ENCODE results near the gene PRUNE2. TPM values are rescaled to one million over a fixed set of nuclear protein-coding genes. Genes with fewer than 3 reads are reported as not detected.

Gene PRUNE2
- total and polyA plus RNA-seq, 12 donors = 0.87 to 5.7 (median 1.6) TPM

GRCh38 chr9:76562511-76562911, 343.4 kb downstream of the PRUNE2 start:
- peaks cover 0 to 59% (median 0%) of the 10 kb centered on the region in 9 donors for H3K4me1 ChIP-seq
- no peak overlapping the region for H3K4me3 ChIP-seq
- DNase-seq = no peak
- intact Hi-C loops (cut with DNase I) = loop anchor here in 1 of 10 donors (10.0 kb wide), 1 partner anchor 82 kb away; no protein-coding TSS in a partner anchor
- H3K36me3 ChIP-seq = no peaks in the 10 kb centered on the region
- ATAC-seq = peak in 4 of 8 donors; percentile 34 to 69 (median 41)
- H3K9me3 ChIP-seq = peaks cover 0 to 6% (median 0%) of the 10 kb centered on the region in 11 donors
- H3K27me3 ChIP-seq = no peaks in the 10 kb centered on the region
- TF ChIP-seq, protein P1, sequence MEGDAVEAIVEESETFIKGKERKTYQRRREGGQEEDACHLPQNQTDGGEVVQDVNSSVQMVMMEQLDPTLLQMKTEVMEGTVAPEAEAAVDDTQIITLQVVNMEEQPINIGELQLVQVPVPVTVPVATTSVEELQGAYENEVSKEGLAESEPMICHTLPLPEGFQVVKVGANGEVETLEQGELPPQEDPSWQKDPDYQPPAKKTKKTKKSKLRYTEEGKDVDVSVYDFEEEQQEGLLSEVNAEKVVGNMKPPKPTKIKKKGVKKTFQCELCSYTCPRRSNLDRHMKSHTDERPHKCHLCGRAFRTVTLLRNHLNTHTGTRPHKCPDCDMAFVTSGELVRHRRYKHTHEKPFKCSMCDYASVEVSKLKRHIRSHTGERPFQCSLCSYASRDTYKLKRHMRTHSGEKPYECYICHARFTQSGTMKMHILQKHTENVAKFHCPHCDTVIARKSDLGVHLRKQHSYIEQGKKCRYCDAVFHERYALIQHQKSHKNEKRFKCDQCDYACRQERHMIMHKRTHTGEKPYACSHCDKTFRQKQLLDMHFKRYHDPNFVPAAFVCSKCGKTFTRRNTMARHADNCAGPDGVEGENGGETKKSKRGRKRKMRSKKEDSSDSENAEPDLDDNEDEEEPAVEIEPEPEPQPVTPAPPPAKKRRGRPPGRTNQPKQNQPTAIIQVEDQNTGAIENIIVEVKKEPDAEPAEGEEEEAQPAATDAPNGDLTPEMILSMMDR (IDR thresholded peaks at IDR 0.05) = no peak
- H3K27ac ChIP-seq = peak overlapping the region in 3 of 10 donors; percentile 3 to 72 (median 15)

DNA sequence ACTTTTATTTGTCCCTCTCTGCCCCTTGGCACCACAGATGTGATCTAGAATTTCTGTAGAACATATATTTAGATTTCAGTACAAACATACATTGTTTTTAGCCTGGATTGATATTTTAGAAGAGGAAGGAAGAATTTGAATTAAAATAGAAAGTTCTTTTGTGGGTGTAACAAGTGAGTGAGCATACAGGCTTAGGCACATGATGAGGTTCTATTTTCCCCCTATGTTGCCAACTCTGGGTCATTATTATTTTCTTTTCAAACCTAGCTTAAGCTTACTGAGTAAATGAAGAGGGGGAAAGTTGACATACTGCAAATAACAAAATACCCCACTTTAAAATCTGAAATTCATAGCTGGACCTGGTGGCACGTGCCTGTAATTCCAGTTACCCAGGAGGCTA, 344.0 kb downstream of the PRUNE2 start:
- intact Hi-C loops (cut with DNase I) = loop anchor here in 1 of 10 donors (10.0 kb wide), 1 partner anchor 83 kb away; no protein-coding TSS in a partner anchor
- no peaks in the 10 kb centered on the region for H3K36me3 ChIP-seq
- peaks cover 0 to 6% (median 0%) of the 10 kb centered on the region in 11 donors for H3K9me3 ChIP-seq
- TF ChIP-seq, protein P1 (IDR thresholded peaks at IDR 0.05) = no peak
- no peak overlapping the region for H3K4me3 ChIP-seq
- H3K4me1 ChIP-seq = peaks cover 0 to 59% (median 0%) of the 10 kb centered on the region in 9 donors
- ATAC-seq (no peak), DNase-seq (no peak)
- H3K27me3 ChIP-seq = no peaks in the 10 kb centered on the region
- H3K27ac ChIP-seq = peak overlapping the region in 4 of 10 donors; percentile 3 to 72 (median 22)
- 89% methylated on average over 1 of the region's 1 CpG for WGBS, 2 donors

Other genes with a start within 250 kb of the PRUNE2 start
- gene PCA3, start 141.7 kb downstream of the PRUNE2 start, total RNA-seq = not detected
- gene PCA3, start 141.7 kb downstream of the PRUNE2 start, polyA plus RNA-seq = under 1 TPM in 1 of 2 donors, not detected in 1; 0.01 TPM
- gene FOXB2, start 113.5 kb upstream of the PRUNE2 start, total RNA-seq = not detected
- not detected for gene FOXB2, start 113.5 kb upstream of the PRUNE2 start, polyA plus RNA-seq

Data from heart right ventricle (tissue), 16 donors.